Right ventricle myocardium superior (tissue), 1 donor: ENCODE data around the gene PCLO. TPM values are rescaled to one million over a fixed set of nuclear protein-coding genes. Genes with fewer than 3 reads are reported as not detected.

Experiments
- ATAC-seq: fragments of 200-7000 bp; cut with Tn5 transposase; one replicate; pipeline ENCODE4 v1.9.1; 2020; ENCODE audit warnings: mild to moderate bottlenecking; ENCODE audit not compliant: poor library complexity
- DNase-seq: peaks from one replicate; pipeline ENCODE4 v3.0.0-alpha.2; 2020
- intact Hi-C: fragments of 100-400 bp; cut with DNase I; formaldehyde crosslinking; loops from one replicate; pipeline ENCODE4 v1.11.2; 2022
- total RNA-seq: library from RNA; stranded (reverse); fragmentation: NEBNext Ultra II Directional; extraction: Animal tissue kit (Norgen Biotek cat#: 25700); gene quantifications from one replicate; pipeline ENCODE4 v1.2.1, GENCODE V29; 2021
- donor health status: DM: no; HTN: yes; CAD: no; lungs with severe emphysema.

The PCLO gene
- total RNA-seq, 1 donor from 2014 or later = 3.8 TPM

DNA sequence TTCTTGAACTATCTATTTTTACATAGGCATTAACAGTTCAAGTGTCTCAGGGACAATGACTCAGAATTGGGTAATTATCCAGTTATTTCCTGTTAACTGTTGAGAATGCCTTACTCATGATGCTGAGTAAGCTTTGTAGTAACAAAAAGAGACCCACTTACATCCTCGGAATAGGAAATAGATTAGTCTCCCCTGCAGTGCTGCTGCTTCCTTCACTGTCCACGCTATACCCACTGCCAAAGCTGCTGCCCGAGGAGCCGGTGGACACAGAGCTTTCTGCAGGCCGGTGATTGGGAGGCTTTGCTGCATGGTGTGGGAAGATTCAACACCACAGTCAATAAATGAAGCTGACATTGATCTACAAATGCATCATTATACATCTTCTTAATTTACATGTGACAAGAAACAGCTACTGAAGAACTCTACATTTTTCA, 357.1 kb downstream of the PCLO start:
- DNase-seq (no peak), ATAC-seq (no peak)
- intact Hi-C loops = no loop called here

DNA sequence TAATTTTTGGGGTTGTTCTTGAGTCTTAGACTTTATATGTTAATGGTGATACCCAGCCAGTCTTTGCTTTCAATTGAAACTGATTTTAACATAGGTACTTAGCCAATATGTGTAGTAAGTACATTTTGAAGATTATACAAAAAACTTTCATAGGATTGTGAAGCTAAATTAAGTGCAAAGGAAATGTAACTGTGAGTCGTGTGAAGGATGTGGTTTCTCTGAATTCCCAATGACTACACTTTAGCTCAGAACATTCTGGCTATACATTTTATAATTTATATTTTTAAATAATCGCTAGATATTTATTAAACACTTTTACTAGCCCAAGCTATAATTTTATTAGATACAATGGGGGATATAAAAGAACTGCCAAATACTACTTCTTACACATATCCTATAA, 359.3 kb downstream of the PCLO start:
- DNase-seq = no peak
- ATAC-seq = no peak
- intact Hi-C loops = no loop called here

DNA sequence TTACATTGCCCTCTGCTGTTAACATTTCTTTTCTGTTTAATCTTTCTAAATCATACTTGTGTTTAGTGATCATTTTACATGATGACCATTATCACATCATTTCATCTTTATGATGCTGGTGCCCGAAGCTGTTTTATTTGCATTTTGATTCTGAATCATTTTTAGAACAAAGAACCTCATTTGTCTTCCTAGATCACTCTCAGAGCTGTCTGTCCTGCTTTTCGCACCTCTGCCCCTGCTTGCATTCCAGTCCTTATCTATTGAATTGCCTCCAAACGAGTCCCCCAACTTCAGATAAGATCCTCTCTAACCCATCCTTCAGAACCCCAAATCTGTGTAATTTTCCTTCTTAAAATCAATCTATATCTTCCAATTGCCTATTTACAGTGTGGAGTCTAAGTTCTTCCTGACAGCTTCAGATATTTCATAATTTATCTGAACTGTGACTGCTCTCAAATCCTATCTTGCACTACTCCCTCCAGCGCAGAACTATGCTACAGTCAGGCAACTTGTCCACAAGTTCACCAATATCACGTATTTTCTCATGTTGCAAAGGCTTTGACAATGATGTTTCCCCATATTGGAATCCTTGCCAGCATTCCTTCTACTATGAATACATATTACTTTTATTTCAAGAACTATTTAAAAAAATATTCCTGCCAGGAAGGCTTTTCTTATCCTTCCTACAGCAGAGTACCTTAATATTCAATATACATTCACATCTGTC, 372.6 kb downstream of the PCLO start:
- no peak for DNase-seq
- intact Hi-C loops = no loop called here
- ATAC-seq = no peak

DNA sequence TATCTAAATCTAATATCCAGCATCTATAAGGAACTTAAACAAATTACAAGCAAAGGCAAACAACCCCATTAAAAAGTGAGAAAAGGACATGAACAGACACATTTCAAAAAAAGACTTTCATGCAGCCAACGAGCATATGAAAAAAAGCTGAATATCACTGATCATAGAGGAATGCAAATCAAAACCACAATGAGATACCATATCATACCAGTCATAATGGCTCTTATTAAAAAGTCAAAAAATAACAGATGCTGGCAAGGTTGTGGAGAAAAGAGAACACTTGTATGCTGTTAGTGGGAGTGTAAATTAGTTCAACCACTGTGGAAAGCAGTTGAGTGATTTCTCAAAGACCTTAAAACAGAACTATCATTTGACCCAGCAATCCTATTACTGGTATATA, 384.7 kb downstream of the PCLO start:
- intact Hi-C loops = no loop called here
- no peak for ATAC-seq
- DNase-seq = no peak

DNA sequence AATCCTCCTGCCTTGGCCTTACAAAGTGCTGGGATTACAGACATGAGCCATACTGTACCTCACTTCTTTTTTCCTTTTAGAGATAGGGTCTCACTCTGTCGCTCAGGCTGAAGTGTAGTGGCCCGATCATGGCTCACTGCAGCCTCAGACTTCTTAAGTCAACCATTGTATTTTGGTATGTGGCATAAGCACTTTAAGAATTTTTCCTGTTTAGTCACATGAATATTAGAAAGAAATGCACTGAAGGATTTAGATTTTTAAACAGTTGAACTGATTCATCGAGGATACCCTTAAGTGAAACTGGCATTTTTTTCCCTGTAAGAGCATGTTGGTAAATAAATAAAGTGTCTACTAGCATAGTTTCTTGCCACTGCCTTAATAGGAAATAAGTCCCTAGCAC, 399.8 kb downstream of the PCLO start:
- ATAC-seq = no peak
- DNase-seq = no peak
- intact Hi-C loops = no loop called here

DNA sequence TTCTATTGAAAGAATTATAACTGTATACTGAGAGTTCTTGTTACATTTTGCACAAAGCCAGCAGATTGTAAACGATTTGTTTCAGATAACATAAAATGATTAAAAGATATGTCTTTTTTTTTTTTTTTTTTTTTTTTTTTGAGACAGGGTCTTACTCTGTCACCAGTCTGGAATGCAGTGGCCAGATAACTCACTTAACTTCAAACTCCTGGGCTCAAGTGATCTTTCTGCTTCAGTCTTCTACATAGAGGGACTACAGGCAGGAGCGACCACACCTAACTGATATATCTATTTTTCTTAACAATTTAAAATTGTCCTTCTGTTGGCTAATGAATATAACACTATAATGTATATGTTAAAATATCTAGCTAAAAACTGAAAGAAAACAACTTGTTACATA, 401.9 kb downstream of the PCLO start:
- DNase-seq = no peak
- intact Hi-C loops = no loop called here
- ATAC-seq = no peak

DNA sequence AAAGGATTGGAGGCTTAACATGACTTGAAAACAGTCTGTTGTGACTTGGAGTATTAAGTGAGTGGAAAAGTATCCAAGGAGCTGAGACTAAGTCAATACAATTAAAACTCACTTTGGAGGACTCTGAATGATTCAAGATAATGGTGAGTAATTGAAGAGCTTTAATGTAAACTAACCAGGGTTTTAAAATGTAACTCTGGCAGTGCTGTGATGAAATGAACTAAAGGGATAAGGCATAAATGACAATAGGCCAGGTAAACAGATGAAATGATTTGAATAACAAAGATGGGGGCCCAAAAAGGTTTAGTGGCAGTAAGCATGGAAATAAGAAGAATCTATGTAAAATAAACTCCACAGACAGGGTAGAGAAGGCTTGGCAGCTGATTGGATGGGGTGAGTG, 402.6 kb downstream of the PCLO start:
- intact Hi-C loops = no loop called here
- ATAC-seq (no peak), DNase-seq (no peak)

DNA sequence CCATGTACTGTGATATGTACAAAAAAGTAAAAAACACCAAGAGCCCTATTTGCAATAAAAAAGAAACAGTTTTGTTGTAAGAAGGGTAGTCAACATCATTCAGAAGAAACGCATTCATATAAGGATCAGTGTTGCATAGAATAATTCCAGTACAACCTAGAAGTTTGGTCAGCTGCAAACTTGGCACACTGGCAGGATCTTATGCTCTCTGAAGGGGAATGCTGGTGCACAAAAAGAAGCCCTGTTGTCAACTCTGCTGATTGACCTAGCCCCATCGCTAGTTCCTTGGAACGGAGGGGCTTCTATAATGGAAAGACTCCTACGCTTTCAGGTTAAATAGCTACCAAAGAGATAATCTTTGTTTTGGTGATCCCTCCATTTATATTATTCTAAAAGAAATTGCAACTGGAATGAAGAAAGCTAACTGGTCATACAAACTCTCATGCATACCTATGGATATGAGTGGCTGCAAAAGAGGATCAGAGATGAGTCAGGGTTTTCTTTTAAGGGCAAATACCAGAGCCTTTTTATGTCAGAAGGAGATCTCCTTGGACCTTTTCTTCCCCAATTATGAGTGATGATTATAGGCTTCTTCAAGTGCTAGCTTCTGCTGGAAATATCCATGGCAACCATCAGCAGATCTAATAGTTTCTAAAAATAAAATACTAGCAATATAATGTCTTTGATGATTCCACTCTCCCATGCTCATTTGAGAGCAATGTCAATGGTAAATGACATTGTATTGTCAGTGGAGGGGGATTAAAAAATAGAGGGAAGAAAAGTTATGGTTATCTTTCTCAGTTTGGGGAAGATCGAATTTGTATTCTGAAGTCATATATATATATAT, 406.8 kb downstream of the PCLO start:
- DNase-seq (no peak), ATAC-seq (no peak)
- intact Hi-C loops = no loop called here

DNA sequence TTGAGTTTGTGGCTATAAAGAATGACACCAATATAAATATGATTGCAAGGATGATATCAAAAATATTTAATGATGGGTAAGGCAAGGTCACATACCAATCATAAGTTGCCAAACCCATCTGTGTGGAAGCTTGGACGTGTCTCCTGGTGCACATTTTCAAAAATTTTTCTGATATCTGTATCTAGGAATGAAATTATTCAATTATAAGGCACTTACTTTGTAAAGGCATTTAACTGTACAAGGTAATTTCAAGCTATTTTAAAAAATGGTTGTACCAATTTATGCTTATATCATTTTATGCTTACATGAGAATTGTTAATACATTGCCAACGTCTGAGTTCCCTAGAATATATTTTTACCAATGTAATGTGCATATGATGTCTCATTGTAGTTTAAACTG, 412.7 kb downstream of the PCLO start:
- intact Hi-C loops = no loop called here
- DNase-seq (no peak), ATAC-seq (no peak)

DNA sequence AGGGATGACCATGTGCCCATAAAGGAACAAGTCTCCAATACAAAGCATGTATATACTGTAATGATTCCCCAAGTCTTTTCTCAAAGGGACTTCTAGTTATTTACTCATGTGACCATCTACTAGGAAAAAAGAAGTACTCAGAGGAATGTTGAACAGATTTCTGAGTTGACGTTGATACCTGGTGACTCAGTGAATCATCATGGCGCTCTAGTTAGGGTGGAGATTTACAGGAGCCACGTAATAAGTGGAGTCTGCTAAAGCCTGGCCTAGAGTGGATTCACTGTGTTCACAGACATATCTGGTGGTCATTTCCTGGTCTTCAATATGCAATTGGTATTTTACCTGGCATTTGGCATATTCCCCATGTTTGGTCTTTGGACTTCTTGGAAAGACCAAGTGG, 416.9 kb downstream of the PCLO start:
- intact Hi-C loops = no loop called here
- DNase-seq (no peak), ATAC-seq (no peak)

DNA sequence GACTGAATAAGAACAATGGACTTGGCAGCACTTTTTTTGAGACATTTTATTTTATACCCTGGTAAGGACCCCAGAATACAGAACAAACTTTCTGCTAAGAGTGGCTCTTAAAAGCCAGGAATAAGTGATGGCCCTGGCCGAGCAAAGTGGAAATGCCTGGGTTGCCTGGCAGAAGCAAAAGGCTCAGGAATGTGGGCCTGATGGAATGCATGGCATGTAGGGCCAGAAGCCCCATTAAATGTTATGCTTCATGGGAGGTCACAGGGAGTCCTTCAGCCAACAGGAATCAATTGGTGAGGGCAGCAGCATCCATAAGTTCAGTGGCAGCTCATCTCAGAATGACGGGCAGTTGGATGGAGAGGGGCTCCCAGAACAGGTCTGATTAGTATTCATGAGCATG, 417.6 kb downstream of the PCLO start:
- intact Hi-C loops = no loop called here
- DNase-seq (no peak), ATAC-seq (no peak)

DNA sequence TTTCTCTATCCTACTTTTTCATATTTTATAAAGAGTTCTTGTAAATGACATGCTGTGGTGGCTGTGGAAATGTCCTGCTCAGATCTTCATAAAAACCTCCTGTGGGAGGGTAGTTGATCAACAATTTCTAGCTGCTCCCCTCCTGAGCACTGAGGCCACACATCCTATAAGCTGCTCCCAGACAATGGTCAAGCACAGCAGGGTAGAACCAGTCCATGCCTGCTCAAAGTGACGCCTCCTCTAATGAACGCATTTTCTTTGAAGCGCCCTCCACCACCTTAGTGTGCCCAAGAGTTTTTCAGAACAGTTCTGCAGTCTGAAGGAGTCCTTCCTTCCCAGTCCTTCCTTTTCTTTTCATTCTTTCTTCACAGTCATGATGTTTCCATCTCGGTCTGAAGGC, 420.5 kb downstream of the PCLO start:
- ATAC-seq (no peak), DNase-seq (no peak)
- intact Hi-C loops = no loop called here

DNA sequence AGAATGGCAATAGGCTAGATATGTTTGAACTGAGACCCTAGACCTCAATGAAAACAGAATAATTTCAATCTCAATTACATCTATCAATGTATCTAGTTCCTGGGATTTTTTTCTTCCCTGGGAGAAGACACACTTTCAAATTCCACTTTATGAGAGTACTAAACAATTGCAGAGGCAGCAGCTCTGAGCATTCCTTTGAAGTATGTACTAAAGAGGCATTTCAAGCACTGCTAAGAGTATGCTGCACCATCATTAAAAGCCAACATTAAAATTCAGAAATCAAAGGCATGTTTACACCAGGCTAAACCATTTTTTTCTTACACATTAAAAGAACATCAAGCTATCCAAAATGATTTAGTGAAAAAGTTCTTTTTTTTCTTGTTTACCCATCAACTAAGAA, 421.2 kb downstream of the PCLO start:
- ATAC-seq (no peak), DNase-seq (no peak)
- intact Hi-C loops = no loop called here

DNA sequence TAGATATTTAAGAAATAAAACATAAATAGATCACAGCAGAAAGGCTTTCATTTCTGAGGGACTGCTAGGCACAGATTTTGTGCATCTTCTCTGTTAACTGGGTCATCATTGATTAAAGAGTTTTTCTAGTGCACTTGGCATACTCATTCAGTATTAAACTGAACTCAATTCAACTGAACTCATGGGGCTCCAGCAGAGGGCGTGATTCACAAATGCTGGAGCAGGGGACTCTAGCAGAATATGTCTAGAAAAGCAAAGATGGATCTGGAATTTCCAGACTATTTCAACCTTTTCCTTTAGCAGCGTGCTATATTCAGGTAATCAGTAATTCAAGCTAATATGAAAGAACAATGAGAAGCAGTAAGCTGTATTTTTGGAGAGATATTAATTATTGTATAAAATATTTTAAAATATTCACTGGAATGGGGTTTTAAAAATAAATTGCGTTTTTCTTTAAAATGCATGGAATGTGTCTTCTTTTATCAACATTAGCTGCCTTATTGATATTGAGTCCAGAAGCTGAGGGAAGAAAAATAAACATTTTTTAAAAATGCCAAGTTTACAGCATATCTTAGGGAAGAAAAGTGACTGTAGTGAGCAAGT, 422.3 kb downstream of the PCLO start:
- intact Hi-C loops = no loop called here
- ATAC-seq (no peak), DNase-seq (no peak)

DNA sequence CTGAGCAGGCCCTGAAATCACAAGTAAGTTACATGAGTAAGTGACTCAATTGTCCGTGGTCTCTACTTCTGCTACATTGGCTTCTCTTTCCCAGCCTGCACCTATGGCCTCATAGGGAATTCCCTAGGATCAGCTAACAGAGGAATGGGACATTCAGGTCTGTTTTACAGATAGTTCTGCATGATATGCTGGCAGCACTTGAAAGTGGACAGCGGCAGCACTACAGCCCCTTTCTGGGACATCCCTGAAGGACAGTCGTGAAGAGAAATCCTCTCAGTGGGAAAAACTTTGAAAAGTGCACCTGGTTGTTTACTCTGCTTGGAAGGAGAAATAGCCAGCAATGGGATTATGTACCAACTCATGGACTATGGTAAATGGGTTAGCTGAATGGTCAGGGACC, 426.1 kb downstream of the PCLO start:
- no peak for DNase-seq
- no peak for ATAC-seq
- intact Hi-C loops = no loop called here

DNA sequence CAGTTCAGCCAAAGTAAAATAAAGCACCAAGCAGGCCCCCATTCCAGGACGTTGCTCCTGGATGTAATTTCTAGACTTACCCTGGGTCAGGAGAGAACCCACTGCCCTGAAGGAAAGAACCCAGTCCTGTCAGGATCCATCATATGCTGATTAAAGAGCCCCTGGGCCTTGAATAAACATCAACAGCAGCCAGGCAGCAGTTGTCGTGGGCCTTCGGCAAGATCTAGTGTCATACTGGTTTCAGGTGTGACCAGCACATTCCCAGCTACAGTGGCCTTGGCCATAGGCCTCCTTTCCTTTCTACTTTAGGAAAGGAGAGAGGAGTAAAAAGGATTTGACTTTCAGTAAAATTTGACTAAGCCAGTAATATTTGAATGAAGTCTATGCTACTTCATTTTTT, 430.0 kb downstream of the PCLO start:
- intact Hi-C loops = no loop called here
- no peak for ATAC-seq

DNA sequence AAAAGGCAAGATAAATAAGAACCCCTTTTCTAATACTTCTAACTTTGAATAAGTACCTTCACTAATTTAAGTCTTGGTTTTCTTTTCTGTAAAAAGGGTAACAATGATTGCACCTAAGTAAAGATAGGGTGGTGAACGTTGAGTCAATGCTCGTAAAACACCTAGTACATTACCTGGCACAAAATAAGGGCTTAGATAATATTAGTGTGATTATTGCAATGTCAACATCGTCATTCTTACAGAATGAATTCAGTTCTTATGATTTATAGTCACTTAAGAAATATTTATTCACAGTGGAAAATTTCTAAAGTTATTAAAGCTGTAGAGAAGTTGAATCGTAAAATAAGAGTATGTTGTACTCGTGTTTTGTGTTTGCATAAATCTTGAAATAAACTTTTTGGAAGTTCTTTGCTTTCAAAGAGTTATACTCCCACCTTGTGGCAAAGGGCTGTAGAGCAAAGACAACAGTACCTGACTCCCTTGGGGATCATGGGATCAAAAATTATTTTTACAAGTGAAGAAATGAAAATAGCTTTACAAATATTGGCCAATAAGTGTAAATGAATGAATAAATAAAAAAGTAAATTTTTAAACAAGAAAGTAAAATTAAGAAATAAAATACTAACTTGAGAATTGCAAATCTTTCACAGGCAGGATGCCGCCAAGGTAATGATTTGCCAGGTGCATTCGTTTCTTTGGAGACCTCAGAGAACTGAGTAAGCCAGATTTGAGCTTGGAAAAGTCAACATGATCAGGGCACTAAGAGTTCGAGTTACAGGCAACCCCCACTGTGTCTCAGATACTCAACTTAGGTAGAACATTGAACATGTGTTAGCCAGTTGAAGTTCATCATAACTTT, 433.3 kb downstream of the PCLO start:
- no peak for ATAC-seq
- intact Hi-C loops = loop anchor here (5.0 kb wide), 1 partner anchor 1232 kb away; no protein-coding TSS in a partner anchor
- DNase-seq = no peak

More for the DNA sequence above, 430.0 kb downstream of the PCLO start:
- no peak for DNase-seq

DNA sequence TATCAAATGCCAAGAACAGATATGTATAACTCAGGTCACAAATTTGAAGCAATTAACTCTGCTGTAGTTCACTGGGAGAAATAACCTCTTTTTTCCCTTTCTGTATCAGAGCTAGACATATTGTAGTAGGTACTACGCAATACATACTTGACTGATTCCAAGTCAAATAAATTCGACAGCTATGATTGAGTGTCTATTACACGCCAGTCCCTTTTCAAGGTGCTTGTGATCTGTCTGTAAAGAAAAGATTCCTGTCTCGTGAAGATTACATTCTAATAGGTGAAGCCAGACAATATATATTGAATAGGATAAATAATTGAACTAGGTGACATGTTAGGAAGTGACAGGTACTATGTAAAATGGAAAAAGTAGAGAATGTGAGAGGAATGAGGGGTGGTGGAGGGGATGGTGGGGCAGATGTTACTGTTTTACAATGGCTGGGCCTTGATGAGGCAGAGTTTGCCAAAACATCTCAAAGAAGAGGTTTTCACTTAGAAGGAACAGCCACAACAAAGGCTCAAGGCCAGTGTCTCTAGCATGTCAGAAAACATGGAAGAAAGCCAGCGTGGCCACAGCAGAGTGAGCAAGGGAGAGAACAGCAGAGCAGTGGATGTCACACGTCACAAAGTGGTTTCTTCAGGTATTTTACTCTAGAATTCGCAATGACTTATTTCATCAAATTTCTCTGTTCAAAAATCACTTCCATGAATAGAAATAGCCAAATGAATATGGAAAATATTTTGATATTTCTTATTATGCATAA, 436.5 kb downstream of the PCLO start:
- intact Hi-C loops = loop anchor here (5.0 kb wide), 1 partner anchor 1229 kb away; no protein-coding TSS in a partner anchor
- no peak for DNase-seq
- ATAC-seq = no peak
